ENCODE measurements around the gene NR4A3. TPM values are rescaled to one million over a fixed set of nuclear protein-coding genes. Genes with fewer than 3 reads are reported as not detected.

The NR4A3 gene
- total RNA-seq, 2 donors from 2014 or later, result 15.8 to 19.9 TPM

- no peaks in the 10 kb centered on the region for H3K36me3 ChIP-seq
- no peaks in the 10 kb centered on the region for H3K27me3 ChIP-seq
- no peaks in the 10 kb centered on the region for H3K4me1 ChIP-seq
- peak overlapping the region in 1 of 2 donors; percentile 29 for H3K27ac ChIP-seq
- H3K9me3 ChIP-seq, result no peaks in the 10 kb centered on the region
- no peak overlapping the region for H3K4me3 ChIP-seq
- no peak for DNase-seq (ENCODE audit: low spot score)
- no peak for TF ChIP-seq CTCF (IDR thresholded peaks at IDR 0.05)
Measured at GRCh38 chr9:99866398-99866797, 44.7 kb downstream of the NR4A3 start.

- Histone ChIP-seq H3K27ac (no peak overlapping the region), H3K9me3 (no peaks in the 10 kb centered on the region), H3K36me3 (no peaks in the 10 kb centered on the region), H3K4me1 (no peaks in the 10 kb centered on the region), H3K4me3 (no peak overlapping the region), H3K27me3 (no peaks in the 10 kb centered on the region)
- no peak for DNase-seq (ENCODE audit: low spot score)
- TF ChIP-seq CTCF (IDR thresholded peaks at IDR 0.05), result no peak
Measured at GRCh38 chr9:99867536-99867935, 45.9 kb downstream of the NR4A3 start.

DNA sequence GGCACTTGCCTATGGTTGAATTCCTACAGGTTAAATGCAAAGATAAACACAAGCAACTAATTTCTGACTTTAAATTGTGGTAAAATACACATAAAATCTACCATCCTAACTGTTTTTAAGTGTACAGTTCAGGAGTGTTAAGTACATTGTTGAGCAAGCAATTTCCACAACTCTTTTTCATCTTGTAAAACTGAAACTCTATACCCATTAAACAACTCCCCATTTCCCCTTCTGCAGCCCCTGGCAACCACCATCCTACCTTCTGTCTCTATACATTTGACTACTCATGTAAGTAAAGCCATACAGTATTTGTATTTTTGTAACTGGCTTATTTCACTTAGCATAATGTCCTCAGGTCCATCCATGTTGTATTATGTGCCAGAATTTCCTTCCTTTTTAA is 46.3 kb downstream of the NR4A3 start:
- H3K9me3 ChIP-seq, result no peaks in the 10 kb centered on the region
- H3K27me3 ChIP-seq, result no peaks in the 10 kb centered on the region
- no peak for DNase-seq (ENCODE audit: low spot score)
- no peak for TF ChIP-seq CTCF (IDR thresholded peaks at IDR 0.05)
- no peaks in the 10 kb centered on the region for H3K4me1 ChIP-seq
- no peak overlapping the region for H3K27ac ChIP-seq
- H3K4me3 ChIP-seq, result no peak overlapping the region
- H3K36me3 ChIP-seq, result no peaks in the 10 kb centered on the region

DNA sequence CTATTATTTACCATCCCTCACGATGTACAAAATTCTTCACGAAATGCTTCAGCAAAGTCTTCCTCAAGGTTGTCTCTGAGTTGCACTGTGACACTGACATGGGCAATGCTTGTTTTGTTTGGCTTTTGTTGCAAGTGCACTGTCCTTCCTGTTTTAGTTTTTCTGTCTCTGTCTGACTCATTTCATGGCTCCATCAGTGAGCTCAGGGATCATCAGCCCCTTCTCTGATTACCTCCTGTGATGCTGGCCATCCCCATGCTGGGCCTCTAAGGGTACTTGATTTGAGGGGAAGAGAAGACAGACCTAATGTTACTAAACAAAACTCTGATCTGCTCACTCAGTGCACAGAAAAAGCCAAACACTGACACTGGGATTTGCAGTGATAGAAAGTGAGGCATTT is 47.2 kb downstream of the NR4A3 start:
- Histone ChIP-seq H3K36me3 (no peaks in the 10 kb centered on the region), H3K4me1 (no peaks in the 10 kb centered on the region), H3K27me3 (no peaks in the 10 kb centered on the region), H3K4me3 (no peak overlapping the region), H3K27ac (no peak overlapping the region), H3K9me3 (no peaks in the 10 kb centered on the region)
- TF ChIP-seq CTCF (IDR thresholded peaks at IDR 0.05), result no peak
- DNase-seq (ENCODE audit: low spot score), result no peak

DNA sequence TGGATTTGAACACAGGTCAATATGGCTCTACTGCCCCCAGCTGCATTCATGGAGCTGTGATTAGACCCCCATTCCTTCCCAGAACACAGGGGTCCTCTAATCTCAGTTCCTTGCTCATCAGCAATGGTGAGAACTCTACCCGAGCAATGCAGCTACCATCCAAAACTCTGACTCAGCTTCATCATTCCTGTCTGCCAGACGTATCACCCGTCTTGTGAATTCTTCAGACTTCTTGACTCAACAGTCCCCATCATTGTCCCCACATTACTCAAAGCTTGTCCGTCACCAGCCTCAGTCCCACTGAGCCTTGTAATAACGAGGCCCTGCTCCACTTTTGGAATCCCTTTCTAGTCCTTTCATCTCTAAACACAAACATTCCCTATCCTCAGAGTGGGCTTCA is 48.4 kb downstream of the NR4A3 start:
- Histone ChIP-seq H3K27me3 (no peaks in the 10 kb centered on the region), H3K27ac (no peak overlapping the region), H3K4me1 (no peaks in the 10 kb centered on the region), H3K4me3 (no peak overlapping the region), H3K36me3 (no peaks in the 10 kb centered on the region), H3K9me3 (no peaks in the 10 kb centered on the region)
- no peak for DNase-seq (ENCODE audit: low spot score)
- TF ChIP-seq CTCF (IDR thresholded peaks at IDR 0.05), result no peak

DNA sequence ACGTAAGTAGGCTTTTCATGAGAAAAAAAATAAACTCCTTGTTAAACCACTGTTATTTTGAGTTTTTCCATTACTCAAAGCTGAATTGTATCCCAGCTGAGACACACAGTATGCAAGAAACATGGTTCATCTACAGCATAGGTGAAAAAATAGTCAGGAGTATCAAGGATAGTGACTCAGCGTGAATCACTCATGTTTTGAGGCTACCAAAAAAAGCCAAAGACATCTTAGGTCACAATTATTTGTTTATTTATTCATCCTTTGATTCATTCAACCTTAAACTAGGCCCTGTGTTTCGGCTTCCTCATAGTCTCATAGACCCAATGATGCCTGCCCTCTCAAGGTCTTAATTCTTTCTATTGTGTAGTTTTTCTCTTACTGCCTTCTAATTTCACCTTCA is 51.8 kb downstream of the NR4A3 start:
- no peak overlapping the region for H3K27ac ChIP-seq
- no peak for TF ChIP-seq CTCF (IDR thresholded peaks at IDR 0.05)
- no peaks in the 10 kb centered on the region for H3K27me3 ChIP-seq
- no peaks in the 10 kb centered on the region for H3K9me3 ChIP-seq
- H3K36me3 ChIP-seq, result no peaks in the 10 kb centered on the region
- no peak for DNase-seq (ENCODE audit: low spot score)
- H3K4me1 ChIP-seq, result no peaks in the 10 kb centered on the region
- no peak overlapping the region for H3K4me3 ChIP-seq
